ENCODE measurements around the gene ZEB1.

GRCh38 chr10:31340343-31340742 is 21.3 kb downstream of the ZEB1 start:
- TF ChIP-seq ZNF264 (CRISPR knock-in tag; IDR thresholded peaks at IDR 0.05) (no peak), NFE2 (CRISPR knock-in tag; IDR thresholded peaks at IDR 0.05) (no peak), DMTF1 (CRISPR knock-in tag; IDR thresholded peaks at IDR 0.05) (no peak), EP300 (IDR thresholded peaks at IDR 0.05; ENCODE audit: low read depth in 2 of 2, low read length in 2 of 2) (no peak), EP300 (CRISPR knock-in tag; IDR thresholded peaks at IDR 0.05; ENCODE audit: borderline replicate concordance) (no peak), ZNF124 (CRISPR knock-in tag; IDR thresholded peaks at IDR 0.05) (no peak), SMARCC2 (IDR thresholded peaks at IDR 0.05) (no peak)
